ENCODE measurements around the gene CPZ. TPM values are rescaled to one million over a fixed set of nuclear protein-coding genes. Genes with fewer than 3 reads are reported as not detected.
A peak's percentile ranks its signal among the peaks of the same experiment; 100 is the strongest.

Gene CPZ
- total and polyA plus RNA-seq, 10 of the 15 experiments (the other 5 are each of a cell fraction or from before 2014, with no cell fraction given) = not detected

DNA sequence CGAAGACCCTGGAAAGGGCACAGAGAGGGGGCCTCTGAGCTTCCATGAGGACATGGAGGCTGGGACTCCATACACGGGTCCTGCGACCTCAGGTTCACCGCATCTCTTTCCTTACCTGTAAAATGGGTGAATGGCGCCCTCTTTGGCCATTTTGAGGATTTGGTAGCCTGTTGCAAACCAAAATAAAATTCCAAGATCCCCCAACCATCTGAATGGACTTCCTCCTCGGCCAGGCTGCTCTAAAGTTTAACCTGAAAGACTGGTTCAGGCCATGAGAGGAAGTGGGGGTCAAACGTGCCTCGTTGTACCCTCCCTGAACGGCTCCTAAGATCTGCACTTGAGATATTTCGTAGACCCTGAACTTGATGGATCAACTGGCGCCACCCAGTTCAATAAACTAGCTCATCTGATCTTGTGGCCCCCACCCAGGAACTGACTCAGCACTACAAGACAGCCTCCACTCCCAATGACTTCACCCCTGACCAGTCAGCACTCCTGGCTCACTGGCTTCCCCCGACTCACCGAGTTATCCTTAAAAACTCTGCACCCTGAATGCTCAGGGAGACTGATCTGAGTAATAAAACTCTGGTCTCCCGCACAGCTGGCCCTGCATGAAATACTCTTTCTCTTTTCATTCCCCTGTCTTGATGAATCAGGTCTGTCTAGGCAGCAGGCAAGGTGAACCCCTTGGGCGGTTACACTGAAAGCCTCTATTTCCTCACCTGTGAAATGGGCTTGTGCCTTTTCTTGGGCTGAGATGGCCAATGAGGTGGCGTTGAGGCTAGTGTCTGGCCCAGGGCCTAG, 45.3 kb upstream of the CPZ start:
- intact Hi-C loops (cut with micrococcal nuclease; ENCODE audit: unreplicated experiment) (loop anchor here (1.0 kb wide), 1 partner anchor 79 kb away; no protein-coding TSS in a partner anchor), in situ Hi-C loops (cut with MboI) (no loop called here)
- H3K9ac ChIP-seq (ENCODE audit: control insufficient read depth, insufficient read depth, low read length) = no peak overlapping the region
- CTCF ChIA-PET = interaction anchor here (0.6 kb wide), 1 partner anchor 75 kb away, joined by 3 read pairs; no protein-coding TSS in a partner anchor
- H4K20me1 ChIP-seq (ENCODE audit: control insufficient read depth, insufficient read depth) = no peaks in the 10 kb centered on the region
- ATAC-seq = peak; percentile 57
- no peak for TF ChIP-seq TCF3 (IDR thresholded peaks at IDR 0.05; ENCODE audit: borderline replicate concordance, insufficient read depth, low read depth, low read length)
- peak; percentile 55 for TF ChIP-seq RAD21 (IDR thresholded peaks at IDR 0.05; ENCODE audit: insufficient read depth, low read depth, low read length)
- TF ChIP-seq BMI1 (IDR thresholded peaks at IDR 0.05; ENCODE audit: borderline replicate concordance) = no peak
- TF ChIP-seq, protein P1, sequence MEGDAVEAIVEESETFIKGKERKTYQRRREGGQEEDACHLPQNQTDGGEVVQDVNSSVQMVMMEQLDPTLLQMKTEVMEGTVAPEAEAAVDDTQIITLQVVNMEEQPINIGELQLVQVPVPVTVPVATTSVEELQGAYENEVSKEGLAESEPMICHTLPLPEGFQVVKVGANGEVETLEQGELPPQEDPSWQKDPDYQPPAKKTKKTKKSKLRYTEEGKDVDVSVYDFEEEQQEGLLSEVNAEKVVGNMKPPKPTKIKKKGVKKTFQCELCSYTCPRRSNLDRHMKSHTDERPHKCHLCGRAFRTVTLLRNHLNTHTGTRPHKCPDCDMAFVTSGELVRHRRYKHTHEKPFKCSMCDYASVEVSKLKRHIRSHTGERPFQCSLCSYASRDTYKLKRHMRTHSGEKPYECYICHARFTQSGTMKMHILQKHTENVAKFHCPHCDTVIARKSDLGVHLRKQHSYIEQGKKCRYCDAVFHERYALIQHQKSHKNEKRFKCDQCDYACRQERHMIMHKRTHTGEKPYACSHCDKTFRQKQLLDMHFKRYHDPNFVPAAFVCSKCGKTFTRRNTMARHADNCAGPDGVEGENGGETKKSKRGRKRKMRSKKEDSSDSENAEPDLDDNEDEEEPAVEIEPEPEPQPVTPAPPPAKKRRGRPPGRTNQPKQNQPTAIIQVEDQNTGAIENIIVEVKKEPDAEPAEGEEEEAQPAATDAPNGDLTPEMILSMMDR (IDR thresholded peaks at IDR 0.05 in 2 of 3, conservative IDR thresholded peaks at IDR 0.05 in 1 of 3; ENCODE audit: control insufficient read depth in 2 of 3, extremely low read depth in 1 of 3, insufficient read depth in 1 of 3, low read depth in 3 of 3, low read length in 3 of 3) = peak; percentile 26 to 40 (median 31); a peak in 4 of 6 replicates
- FAIRE-seq = peak; percentile 31
- H3K4me1 ChIP-seq (ENCODE audit: control insufficient read depth, insufficient read depth, low read length) = no peaks in the 10 kb centered on the region
- H3K79me2 ChIP-seq (ENCODE audit: control insufficient read depth, insufficient read depth, low read length) = no peaks in the 10 kb centered on the region
- H3K4me2 ChIP-seq (ENCODE audit: control insufficient read depth, insufficient read depth) = no peak overlapping the region
- POLR2A ChIA-PET = no interaction called here
- no peak overlapping the region for H3K4me3 ChIP-seq
- H3K9me3 ChIP-seq (replicated peaks; ENCODE audit: control insufficient read depth, insufficient read depth, low read length) = no peaks in the 10 kb centered on the region
- no peaks in the 10 kb centered on the region for H3K36me3 ChIP-seq (ENCODE audit: control insufficient read depth in 2 of 2, insufficient read depth in 2 of 2, low read length in 1 of 2)
- H3K27me3 ChIP-seq (replicated peaks in 1 of 2; ENCODE audit: control insufficient read depth in 2 of 2, insufficient read depth in 2 of 2, low read length in 1 of 2) = no peaks in the 10 kb centered on the region; a peak in 1 of 4 replicates
- WGBS (ENCODE audit: insufficient coverage, insufficient replicate concordance, low lambda C conversion rate, missing lambda C conversion rate) = 36% methylated on average over 16 of the region's 16 CpGs
- DNase-seq (ENCODE audit: low read depth, low spot score) = no peak
- H2AFZ ChIP-seq (ENCODE audit: control insufficient read depth, low read depth, low read length) = no peak overlapping the region; the same call in 1 of the 2 replicates
- SMC1A ChIA-PET (ENCODE audit: uncharacterized antibody, unreplicated experiment) = no interaction called here
- no TSS peak for BruUV-seq (replicated peaks)
- RAD21 ChIA-PET (ENCODE audit: unreplicated experiment) = no interaction called here
- H3K27ac ChIP-seq (ENCODE audit: control insufficient read depth, insufficient read depth) = no peak overlapping the region

Data from GM12878 (cell line).